ENCODE results near the gene PRELP.

DNA sequence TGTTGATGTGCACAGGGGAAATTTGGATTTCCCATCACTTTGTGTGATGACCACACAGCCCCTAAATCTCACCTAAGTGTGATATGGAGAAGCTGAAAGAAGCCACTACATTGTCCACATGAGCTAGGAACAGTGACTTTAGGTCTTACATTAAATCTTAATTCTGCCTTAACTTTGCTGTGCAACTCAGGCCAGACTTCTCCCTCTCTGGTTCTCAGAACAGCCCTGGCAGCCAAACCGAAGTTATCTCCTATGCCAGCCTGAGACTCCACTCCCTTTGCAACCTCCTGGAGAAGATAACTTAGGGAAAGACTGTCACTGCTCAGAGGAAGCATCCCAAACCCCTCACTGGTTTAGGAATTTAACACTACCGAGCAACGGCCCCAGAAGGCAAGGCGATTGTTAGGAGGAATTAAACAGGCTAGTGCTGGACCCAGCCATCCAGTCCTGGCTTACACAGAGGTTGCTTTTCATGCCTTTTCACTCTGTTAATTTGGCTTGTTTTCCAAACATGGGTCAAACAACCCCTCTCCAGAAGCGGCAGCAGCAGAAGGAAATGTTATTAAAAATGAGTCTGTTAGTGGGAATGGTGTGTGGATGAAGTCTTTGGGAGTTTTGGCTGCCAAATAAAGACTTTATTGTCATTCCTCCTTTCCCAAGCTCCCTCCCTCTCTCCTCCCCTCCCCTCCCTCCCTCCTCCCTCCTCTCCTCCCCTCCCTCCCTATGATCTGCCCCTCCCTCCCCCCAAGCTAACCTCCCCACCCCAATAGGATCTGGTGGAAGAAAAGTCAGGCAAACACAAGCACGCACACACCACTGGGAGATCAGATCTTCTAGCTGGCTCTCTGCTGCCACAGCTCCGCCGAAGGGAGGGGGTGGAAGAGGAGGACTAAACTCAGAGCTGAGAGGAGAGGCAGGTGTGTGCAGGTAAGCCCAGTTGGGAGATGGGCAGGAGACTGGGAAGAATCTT, at the start of gene PRELP:
- TF ChIP-seq, protein P1, sequence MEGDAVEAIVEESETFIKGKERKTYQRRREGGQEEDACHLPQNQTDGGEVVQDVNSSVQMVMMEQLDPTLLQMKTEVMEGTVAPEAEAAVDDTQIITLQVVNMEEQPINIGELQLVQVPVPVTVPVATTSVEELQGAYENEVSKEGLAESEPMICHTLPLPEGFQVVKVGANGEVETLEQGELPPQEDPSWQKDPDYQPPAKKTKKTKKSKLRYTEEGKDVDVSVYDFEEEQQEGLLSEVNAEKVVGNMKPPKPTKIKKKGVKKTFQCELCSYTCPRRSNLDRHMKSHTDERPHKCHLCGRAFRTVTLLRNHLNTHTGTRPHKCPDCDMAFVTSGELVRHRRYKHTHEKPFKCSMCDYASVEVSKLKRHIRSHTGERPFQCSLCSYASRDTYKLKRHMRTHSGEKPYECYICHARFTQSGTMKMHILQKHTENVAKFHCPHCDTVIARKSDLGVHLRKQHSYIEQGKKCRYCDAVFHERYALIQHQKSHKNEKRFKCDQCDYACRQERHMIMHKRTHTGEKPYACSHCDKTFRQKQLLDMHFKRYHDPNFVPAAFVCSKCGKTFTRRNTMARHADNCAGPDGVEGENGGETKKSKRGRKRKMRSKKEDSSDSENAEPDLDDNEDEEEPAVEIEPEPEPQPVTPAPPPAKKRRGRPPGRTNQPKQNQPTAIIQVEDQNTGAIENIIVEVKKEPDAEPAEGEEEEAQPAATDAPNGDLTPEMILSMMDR (IDR thresholded peaks at IDR 0.05; ENCODE audit: extremely low read depth in 1 of 2, insufficient read depth in 1 of 2, low read depth in 1 of 2, low read length in 2 of 2) = no peak
- TF ChIP-seq MYC (IDR thresholded peaks at IDR 0.05; ENCODE audit: low read depth, low read length) (no peak), POLR2A (IDR thresholded peaks at IDR 0.05; ENCODE audit: low read depth, low read length) (no peak)

All from endothelial cell of umbilical vein (primary cell).